GM21515 (cell line): ENCODE data around the gene DYNC2I2.
"Not testable (repeated sequence)": the region's sequence is repeated elsewhere in the genome, so short reads cannot be mapped to it uniquely, and the experiment has no call there.

Experiments used
- ATAC-seq: cut with Tn5 transposase; IDR thresholded peaks from one replicate; pipeline ENCODE4 v1.9.1; 2021; ENCODE audit not compliant: unreplicated experiment

DYNC2I2 gene

GRCh38 chr9:128687453-128687852 lies 30.8 kb upstream of the DYNC2I2 start:
- ATAC-seq, result no peak

- no peak for ATAC-seq
These were observed 29.2 kb upstream of the DYNC2I2 start for GRCh38 chr9:128685636-128686489.

DNA sequence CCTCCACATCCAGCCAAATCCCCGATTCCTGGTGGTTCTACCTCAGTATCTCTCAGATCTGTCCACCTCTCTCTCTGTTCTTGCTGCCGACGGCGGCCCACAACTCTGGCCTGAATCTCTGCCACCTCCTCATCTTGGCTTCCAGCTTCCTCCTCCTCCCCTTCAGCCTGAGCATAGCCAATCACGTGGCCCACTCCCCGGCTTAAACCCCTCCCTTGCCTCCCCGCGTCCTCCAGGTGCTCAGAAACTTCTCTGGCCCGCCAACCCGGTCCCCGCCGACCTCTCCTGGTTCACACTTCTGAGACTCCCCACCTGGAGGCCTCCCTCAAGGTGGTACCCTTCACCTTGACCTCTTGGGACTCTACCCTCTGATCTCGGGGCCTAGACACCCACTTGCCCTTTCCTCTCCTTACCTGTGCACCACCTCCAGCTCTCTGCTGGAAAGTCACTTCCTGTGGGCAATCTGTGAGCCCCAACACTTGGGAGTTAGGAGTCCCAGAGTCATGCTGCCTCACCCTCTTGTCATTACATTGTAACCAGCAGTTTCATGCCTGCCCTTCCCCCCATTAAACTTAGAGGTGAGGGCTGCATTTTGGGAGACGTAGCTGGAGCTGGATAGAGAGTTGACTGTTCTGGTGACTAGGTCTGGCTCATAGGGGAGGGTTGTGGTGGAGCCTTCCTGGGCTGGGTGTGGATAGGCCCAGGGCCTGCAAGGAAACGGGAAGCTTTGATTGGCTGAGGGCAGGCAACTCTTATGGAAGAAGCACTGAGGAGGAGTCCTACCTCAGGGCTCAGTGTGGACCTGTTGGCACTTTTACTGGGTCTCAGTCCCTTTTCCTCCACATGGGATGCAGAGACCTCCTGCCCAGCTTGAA lies 27.9 kb upstream of the DYNC2I2 start:
- ATAC-seq, result peak; percentile 32

GRCh38 chr9:128684065-128684324 lies 27.3 kb upstream of the DYNC2I2 start:
- no peak for ATAC-seq

DNA sequence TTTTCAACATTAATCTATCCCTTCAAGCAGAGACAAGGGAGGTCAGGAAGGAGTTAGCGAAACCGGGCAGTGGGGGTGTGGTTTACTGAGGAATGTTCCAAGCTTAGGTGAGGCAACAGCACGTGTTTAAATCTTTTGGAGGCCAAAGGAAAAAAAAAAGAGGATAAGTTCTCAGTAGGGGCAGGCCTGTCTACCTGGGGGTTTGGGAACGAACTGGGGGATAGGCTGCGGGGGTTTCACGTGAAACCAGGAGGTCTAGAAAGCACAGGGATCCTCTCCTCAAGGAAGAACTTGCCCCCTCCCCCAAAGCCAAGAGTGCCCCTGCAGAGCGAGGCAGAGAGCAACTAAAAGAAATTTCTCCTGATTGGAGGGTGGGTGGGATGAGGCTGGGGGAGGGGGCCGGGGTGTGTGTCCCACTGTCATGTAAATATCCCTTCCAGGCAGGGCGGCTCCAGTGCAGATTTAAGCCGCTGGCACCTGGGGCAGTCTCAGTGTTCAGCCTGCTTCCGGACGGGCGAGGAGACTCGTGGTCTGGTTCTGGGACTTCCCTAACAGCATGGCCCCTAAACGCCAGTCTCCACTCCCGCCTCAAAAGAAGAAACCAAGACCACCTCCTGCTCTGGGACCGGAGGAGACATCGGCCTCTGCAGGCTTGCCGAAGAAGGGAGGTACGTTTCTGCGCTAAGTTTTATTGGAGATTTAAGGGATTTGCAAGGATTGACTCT lies 26.9 kb upstream of the DYNC2I2 start:
- no peak for ATAC-seq

DNA sequence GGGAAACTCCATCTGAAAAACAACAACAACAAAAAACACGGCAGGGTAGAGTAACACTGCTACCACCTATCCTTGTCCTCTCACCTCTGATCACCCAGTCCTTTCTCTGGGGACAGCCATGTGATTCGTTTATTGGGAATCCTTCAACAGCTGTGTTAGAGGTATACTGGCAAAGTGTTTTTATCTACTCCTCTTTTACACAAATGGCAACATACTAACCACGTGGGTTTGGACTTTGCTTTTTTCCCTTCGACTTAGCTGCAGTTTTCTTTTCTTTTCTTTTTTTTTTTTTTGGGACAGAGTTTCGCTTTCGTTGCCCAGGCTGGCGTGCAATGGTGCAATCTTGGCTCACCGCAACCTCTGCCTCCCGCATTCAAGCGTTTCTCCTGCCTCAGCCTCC lies 21.1 kb upstream of the DYNC2I2 start:
- ATAC-seq, result no peak

DNA sequence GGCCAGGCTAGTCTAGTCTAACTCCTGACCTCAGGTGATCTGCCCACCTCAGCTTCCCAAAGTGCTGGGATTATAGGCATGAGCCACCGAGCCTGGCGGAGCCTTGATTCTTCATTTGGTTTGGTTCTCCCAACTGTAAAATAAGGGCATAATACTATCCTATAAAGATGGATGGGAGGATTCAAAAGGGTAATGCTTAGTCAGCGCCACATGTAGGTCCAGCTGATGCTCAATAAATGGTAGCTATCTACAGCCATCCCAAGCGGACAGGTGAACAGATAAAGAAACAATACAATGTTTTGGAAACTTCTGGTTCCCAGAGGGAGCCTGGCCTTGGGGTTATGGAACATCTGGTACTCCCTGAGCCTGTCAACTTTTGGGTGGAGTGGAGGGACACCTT lies 18.7 kb upstream of the DYNC2I2 start:
- ATAC-seq, result no peak

DNA sequence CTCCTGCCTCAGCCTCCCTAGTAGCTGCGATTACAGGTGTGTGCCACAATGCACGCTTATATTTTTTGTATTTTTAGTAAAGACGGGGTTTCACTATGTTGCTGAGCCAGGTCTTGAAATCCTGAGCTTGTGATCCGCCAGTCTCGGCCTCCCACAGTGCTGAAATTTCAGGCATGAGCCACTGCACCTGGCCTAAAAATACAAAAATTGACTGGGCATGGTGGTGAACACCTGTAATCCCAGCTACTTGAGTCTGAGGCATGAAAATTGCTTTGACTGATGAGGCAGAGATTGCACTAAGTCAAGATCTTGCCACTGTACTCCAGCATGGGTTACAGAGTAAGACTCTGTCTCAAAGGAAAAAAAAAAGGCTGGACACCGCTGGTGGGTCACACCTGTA lies 13.1 kb upstream of the DYNC2I2 start:
- no peak for ATAC-seq

DNA sequence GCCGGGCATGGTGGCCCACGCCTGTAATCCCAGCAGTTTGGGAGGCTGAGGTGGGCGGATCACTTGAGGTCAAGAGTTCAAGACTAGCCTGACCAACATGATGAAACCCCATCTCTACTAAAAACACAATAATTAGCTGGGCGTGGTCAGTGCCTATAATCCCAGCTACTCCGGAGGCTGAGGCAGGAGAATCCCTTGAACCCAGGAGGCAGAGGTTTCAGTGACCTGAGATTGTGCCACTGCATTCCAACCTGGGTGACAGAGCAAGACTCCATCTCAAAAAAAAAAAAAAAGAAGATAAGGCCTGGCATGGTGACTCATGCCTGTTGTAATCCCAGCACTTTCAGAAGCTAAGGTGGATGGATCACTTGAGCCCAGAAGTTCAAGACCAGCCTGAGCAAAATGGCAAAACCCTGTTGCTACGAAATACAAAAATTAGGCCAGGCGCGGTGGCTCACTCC lies 9.9 kb upstream of the DYNC2I2 start:
- ATAC-seq, result not testable (repeated sequence)

- ATAC-seq, result no peak
These were observed 1.1 kb upstream of the DYNC2I2 start for GRCh38 chr9:128657796-128658195.

- no peak for ATAC-seq
These were observed 677 bp upstream of the DYNC2I2 start for GRCh38 chr9:128657344-128657704.

DNA sequence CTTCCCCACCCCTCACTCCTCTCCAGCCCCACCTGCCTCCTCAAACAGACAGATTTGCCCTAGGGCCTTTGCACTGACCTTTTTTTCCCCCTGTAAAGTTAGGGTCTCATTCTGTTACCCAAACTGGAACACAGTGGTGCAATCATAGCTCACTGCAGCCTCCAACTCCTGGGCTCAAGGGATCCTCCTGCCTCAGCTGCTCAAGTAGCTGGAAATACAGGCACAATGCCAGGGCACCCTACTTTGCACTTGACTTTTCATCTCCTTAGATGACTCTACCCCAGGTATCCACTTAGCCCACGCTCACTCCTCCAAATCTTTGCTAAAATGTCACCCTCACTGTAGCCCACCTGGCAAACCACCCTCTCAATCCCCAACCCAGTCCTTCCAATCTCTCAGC lies 2.2 kb downstream of the DYNC2I2 start:
- ATAC-seq, result no peak

GRCh38 chr9:128653908-128654307 lies 2.7 kb downstream of the DYNC2I2 start:
- ATAC-seq, result no peak

DNA sequence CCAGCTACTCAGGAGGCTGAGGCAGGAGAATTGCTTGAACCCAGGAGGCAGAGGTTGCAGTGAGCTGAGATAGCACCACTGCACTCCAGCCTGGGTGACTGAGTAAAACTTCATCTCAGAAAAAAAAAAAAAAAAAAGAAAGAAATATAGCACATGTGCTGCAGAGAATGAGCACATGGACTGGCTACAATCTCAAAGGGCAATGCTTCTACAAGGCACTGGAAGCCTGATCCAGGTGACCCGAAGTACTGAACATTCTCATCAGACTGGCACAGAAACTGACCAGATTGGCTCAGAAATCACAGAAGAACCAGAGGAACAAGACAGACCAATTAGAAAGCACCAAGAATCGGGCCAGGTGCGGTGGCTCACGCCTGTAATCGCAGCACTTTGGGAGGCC lies 4.8 kb downstream of the DYNC2I2 start:
- ATAC-seq, result no peak

DNA sequence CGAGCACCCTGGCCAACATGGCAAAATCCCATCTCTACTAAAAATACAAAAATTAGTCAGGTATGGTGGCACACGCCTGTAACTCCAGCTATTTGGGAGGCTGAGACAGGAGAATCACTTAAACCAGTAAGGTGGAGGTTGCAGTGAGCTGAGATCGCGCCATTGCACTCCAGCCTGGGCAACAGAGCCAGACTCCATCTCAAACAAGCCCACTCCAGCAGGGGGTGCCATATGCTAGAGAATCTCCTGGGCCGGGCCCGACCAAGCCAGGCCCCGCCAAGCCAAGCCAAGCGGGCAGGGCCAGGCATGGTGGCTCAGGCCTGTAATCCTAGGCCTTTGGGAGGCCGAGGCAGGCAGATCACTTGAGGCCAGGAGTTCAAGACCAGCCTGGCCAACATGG lies 8.4 kb downstream of the DYNC2I2 start:
- not testable (repeated sequence) for ATAC-seq

DNA sequence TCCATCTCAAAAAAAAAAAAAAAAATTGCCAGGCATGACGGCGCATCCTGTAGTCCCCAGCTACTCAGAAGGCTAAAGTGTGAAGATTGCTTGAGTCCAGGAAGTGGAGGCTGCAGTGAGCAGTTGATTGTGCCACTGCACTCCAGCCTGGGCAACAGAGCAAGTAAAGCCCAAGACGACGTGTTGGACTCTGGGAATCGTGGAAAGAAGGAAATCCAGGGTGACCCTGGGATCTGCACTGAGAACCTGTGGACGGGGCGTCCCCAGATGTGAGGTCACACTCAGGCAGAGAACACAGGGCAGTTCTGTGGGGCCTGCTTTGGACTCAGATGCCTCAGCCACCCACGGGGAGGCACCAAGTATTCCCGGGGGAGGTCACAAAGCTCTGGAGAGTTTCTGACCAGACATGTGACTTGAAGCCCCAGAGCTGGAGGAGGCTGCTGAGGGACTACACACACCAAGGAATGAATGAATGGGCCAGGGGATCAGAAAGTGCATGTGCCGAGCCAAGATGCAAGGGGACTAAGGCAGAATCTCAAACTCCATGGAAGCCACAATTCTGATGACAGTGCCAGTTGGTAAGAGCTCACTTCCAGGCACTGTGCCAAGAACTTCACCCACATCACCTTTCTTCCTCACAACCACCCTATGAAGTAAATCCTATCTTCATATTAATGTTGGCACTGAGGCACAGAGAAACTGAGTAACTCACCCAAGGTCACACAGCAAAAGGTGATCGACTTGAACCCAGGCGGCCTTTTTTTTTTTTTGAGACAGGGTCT lies 12.9 kb downstream of the DYNC2I2 start:
- no peak for ATAC-seq

- no peak for ATAC-seq
These were observed 13.9 kb downstream of the DYNC2I2 start for GRCh38 chr9:128642675-128643245.

GRCh38 chr9:128640603-128641002 lies 16.0 kb downstream of the DYNC2I2 start:
- ATAC-seq, result no peak

- no peak for ATAC-seq
These were observed 18.1 kb downstream of the DYNC2I2 start for GRCh38 chr9:128638580-128638979.

- ATAC-seq, result no peak
These were observed 19.0 kb downstream of the DYNC2I2 start for GRCh38 chr9:128637656-128638055.
